A673 (cell line): ENCODE measurements around the gene OR1E1.
"Not testable (repeated sequence)": the region's sequence is repeated elsewhere in the genome, so short reads cannot be mapped to it uniquely, and the experiment has no call there.

ENCODE experiments used
- EZH2 ChIP-seq: fragments of 200-600 bp; sonication (generic); IDR thresholded peaks from 2 replicates; pipeline ENCODE4 v1.6.1; 2017; ENCODE audit warnings: borderline replicate concordance, low read depth, mild to moderate bottlenecking, mixed read lengths, antibody characterized with exemption, low read length; ENCODE audit not compliant: poor library complexity, severe bottlenecking
- TF ChIP-seq, protein P1 (sequence below): fragments of 300-800, 200-600 bp; sonication (generic); conservative IDR thresholded peaks from 2 replicates; pipeline ENCODE4 v1.5.1; 2017; ENCODE audit warnings: low read depth, mild to moderate bottlenecking, antibody characterized with exemption, low read length, moderate library complexity, mixed read lengths

DNA sequence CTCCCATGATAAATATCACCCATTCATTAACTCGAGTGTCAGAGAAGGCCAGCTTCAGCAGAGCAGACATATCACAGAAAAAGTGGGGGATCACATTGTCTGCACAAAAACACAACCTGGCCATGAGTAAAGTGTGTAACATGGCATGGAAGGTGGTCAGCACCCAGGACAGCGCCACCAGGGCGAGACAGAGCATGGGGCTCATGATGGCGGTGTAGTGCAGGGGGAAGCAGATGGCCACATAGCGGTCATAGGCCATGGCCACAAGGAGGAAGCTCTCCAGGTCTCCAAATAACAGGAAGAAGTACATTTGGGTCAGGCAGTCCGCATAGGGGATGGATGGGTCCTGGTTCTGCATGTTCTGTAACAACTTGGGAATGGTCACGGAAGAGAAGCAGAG lies 409 bp downstream of the OR1E1 start:
- not testable (repeated sequence) for TF ChIP-seq EZH2
- TF ChIP-seq, protein P1, sequence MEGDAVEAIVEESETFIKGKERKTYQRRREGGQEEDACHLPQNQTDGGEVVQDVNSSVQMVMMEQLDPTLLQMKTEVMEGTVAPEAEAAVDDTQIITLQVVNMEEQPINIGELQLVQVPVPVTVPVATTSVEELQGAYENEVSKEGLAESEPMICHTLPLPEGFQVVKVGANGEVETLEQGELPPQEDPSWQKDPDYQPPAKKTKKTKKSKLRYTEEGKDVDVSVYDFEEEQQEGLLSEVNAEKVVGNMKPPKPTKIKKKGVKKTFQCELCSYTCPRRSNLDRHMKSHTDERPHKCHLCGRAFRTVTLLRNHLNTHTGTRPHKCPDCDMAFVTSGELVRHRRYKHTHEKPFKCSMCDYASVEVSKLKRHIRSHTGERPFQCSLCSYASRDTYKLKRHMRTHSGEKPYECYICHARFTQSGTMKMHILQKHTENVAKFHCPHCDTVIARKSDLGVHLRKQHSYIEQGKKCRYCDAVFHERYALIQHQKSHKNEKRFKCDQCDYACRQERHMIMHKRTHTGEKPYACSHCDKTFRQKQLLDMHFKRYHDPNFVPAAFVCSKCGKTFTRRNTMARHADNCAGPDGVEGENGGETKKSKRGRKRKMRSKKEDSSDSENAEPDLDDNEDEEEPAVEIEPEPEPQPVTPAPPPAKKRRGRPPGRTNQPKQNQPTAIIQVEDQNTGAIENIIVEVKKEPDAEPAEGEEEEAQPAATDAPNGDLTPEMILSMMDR: not testable (repeated sequence)
